Measurements from ENCODE around the gene TPP1.

- TF ChIP-seq CTCF (conservative IDR thresholded peaks at IDR 0.05; ENCODE audit: low read depth, low read length) (no peak), EZH2 (IDR thresholded peaks at IDR 0.05; ENCODE audit: low read length, unreplicated experiment) (no peak), EZH2phosphoT487 (IDR thresholded peaks at IDR 0.05; ENCODE audit: borderline replicate concordance, low read length) (no peak)
These were observed 27.9 kb upstream of the TPP1 start for GRCh38 chr11:6646918-6647679.

Measured in PC-3 (cell line).